Measurements from ENCODE around the gene BPIFB3.
"Not testable (repeated sequence)": the region's sequence is repeated elsewhere in the genome, so short reads cannot be mapped to it uniquely, and the experiment has no call there.

The BPIFB3 gene

GRCh38 chr20:33091693-33092092, 38.0 kb downstream of the BPIFB3 start:
- Histone ChIP-seq H3K27me3 (ENCODE audit: control insufficient read depth, insufficient read depth, low read length) (no peaks in the 10 kb centered on the region), H3K9me3 (ENCODE audit: control insufficient read depth, insufficient read depth, low read length) (no peaks in the 10 kb centered on the region), H3K36me3 (ENCODE audit: control insufficient read depth, insufficient read depth, low read length) (no peaks in the 10 kb centered on the region), H3K9ac (ENCODE audit: low read depth, low read length) (no peak overlapping the region), H3K4me3 (ENCODE audit: low read depth, low read length) (no peak overlapping the region), H3K4me1 (ENCODE audit: control insufficient read depth, insufficient read depth, low read length) (no peaks in the 10 kb centered on the region)

GRCh38 chr20:33092361-33092760, 38.7 kb downstream of the BPIFB3 start:
- Histone ChIP-seq H3K36me3 (ENCODE audit: control insufficient read depth, insufficient read depth, low read length) (no peaks in the 10 kb centered on the region), H3K27me3 (ENCODE audit: control insufficient read depth, insufficient read depth, low read length) (no peaks in the 10 kb centered on the region), H3K4me1 (ENCODE audit: control insufficient read depth, insufficient read depth, low read length) (no peaks in the 10 kb centered on the region), H3K4me3 (ENCODE audit: low read depth, low read length) (no peak overlapping the region), H3K9me3 (ENCODE audit: control insufficient read depth, insufficient read depth, low read length) (no peaks in the 10 kb centered on the region), H3K9ac (ENCODE audit: low read depth, low read length) (no peak overlapping the region)

GRCh38 chr20:33093074-33093473, 39.4 kb downstream of the BPIFB3 start:
- H3K27me3 ChIP-seq (ENCODE audit: control insufficient read depth, insufficient read depth, low read length): no peaks in the 10 kb centered on the region
- no peak overlapping the region for H3K9ac ChIP-seq (ENCODE audit: low read depth, low read length)
- no peaks in the 10 kb centered on the region for H3K9me3 ChIP-seq (ENCODE audit: control insufficient read depth, insufficient read depth, low read length)
- no peak overlapping the region for H3K4me3 ChIP-seq (ENCODE audit: low read depth, low read length)
- H3K36me3 ChIP-seq (ENCODE audit: control insufficient read depth, insufficient read depth, low read length): no peaks in the 10 kb centered on the region
- H3K4me1 ChIP-seq (ENCODE audit: control insufficient read depth, insufficient read depth, low read length): no peaks in the 10 kb centered on the region

- Histone ChIP-seq H3K9me3 (ENCODE audit: control insufficient read depth, insufficient read depth, low read length) (no peaks in the 10 kb centered on the region), H3K27me3 (ENCODE audit: control insufficient read depth, insufficient read depth, low read length) (no peaks in the 10 kb centered on the region), H3K4me1 (ENCODE audit: control insufficient read depth, insufficient read depth, low read length) (no peaks in the 10 kb centered on the region), H3K9ac (ENCODE audit: low read depth, low read length) (no peak overlapping the region), H3K36me3 (ENCODE audit: control insufficient read depth, insufficient read depth, low read length) (no peaks in the 10 kb centered on the region), H3K4me3 (ENCODE audit: low read depth, low read length) (no peak overlapping the region)
These were observed 39.9 kb downstream of the BPIFB3 start for GRCh38 chr20:33093582-33093981.

GRCh38 chr20:33095249-33095648, 41.5 kb downstream of the BPIFB3 start:
- Histone ChIP-seq H3K36me3 (ENCODE audit: control insufficient read depth, insufficient read depth, low read length) (no peaks in the 10 kb centered on the region), H3K9ac (ENCODE audit: low read depth, low read length) (no peak overlapping the region), H3K27me3 (ENCODE audit: control insufficient read depth, insufficient read depth, low read length) (no peaks in the 10 kb centered on the region), H3K4me3 (ENCODE audit: low read depth, low read length) (no peak overlapping the region), H3K4me1 (ENCODE audit: control insufficient read depth, insufficient read depth, low read length) (no peaks in the 10 kb centered on the region), H3K9me3 (ENCODE audit: control insufficient read depth, insufficient read depth, low read length) (no peaks in the 10 kb centered on the region)

- not testable (repeated sequence) for H3K27me3 ChIP-seq (ENCODE audit: control insufficient read depth, insufficient read depth, low read length); H3K9ac ChIP-seq (ENCODE audit: low read depth, low read length); H3K4me3 ChIP-seq (ENCODE audit: low read depth, low read length); H3K9me3 ChIP-seq (ENCODE audit: control insufficient read depth, insufficient read depth, low read length); H3K4me1 ChIP-seq (ENCODE audit: control insufficient read depth, insufficient read depth, low read length); H3K36me3 ChIP-seq (ENCODE audit: control insufficient read depth, insufficient read depth, low read length)
These were observed 42.3 kb downstream of the BPIFB3 start for GRCh38 chr20:33095902-33096584.

GRCh38 chr20:33097001-33097400, 43.3 kb downstream of the BPIFB3 start:
- H3K36me3 ChIP-seq (ENCODE audit: control insufficient read depth, insufficient read depth, low read length): no peaks in the 10 kb centered on the region
- no peaks in the 10 kb centered on the region for H3K9me3 ChIP-seq (ENCODE audit: control insufficient read depth, insufficient read depth, low read length)
- H3K9ac ChIP-seq (ENCODE audit: low read depth, low read length): no peak overlapping the region
- no peak overlapping the region for H3K4me3 ChIP-seq (ENCODE audit: low read depth, low read length)
- H3K4me1 ChIP-seq (ENCODE audit: control insufficient read depth, insufficient read depth, low read length): no peaks in the 10 kb centered on the region
- H3K27me3 ChIP-seq (ENCODE audit: control insufficient read depth, insufficient read depth, low read length): no peaks in the 10 kb centered on the region

- Histone ChIP-seq H3K9me3 (ENCODE audit: control insufficient read depth, insufficient read depth, low read length) (no peaks in the 10 kb centered on the region), H3K36me3 (ENCODE audit: control insufficient read depth, insufficient read depth, low read length) (no peaks in the 10 kb centered on the region), H3K27me3 (ENCODE audit: control insufficient read depth, insufficient read depth, low read length) (no peaks in the 10 kb centered on the region), H3K9ac (ENCODE audit: low read depth, low read length) (no peak overlapping the region), H3K4me1 (ENCODE audit: control insufficient read depth, insufficient read depth, low read length) (peaks cover 7% of the 10 kb centered on the region), H3K4me3 (ENCODE audit: low read depth, low read length) (no peak overlapping the region)
These were observed 46.3 kb downstream of the BPIFB3 start for GRCh38 chr20:33099843-33100538.

- no peaks in the 10 kb centered on the region for H3K36me3 ChIP-seq (ENCODE audit: control insufficient read depth, insufficient read depth, low read length)
- H3K9ac ChIP-seq (ENCODE audit: low read depth, low read length): no peak overlapping the region
- peaks cover 7% of the 10 kb centered on the region for H3K4me1 ChIP-seq (ENCODE audit: control insufficient read depth, insufficient read depth, low read length)
- H3K27me3 ChIP-seq (ENCODE audit: control insufficient read depth, insufficient read depth, low read length): no peaks in the 10 kb centered on the region
- no peak overlapping the region for H3K4me3 ChIP-seq (ENCODE audit: low read depth, low read length)
- H3K9me3 ChIP-seq (ENCODE audit: control insufficient read depth, insufficient read depth, low read length): no peaks in the 10 kb centered on the region
These were observed 49.9 kb downstream of the BPIFB3 start for GRCh38 chr20:33103556-33103955.

GRCh38 chr20:33104336-33104735, 50.6 kb downstream of the BPIFB3 start:
- Histone ChIP-seq H3K4me3 (ENCODE audit: low read depth, low read length) (no peak overlapping the region), H3K4me1 (ENCODE audit: control insufficient read depth, insufficient read depth, low read length) (peaks cover 7% of the 10 kb centered on the region), H3K9me3 (ENCODE audit: control insufficient read depth, insufficient read depth, low read length) (no peaks in the 10 kb centered on the region), H3K27me3 (ENCODE audit: control insufficient read depth, insufficient read depth, low read length) (no peaks in the 10 kb centered on the region), H3K9ac (ENCODE audit: low read depth, low read length) (no peak overlapping the region), H3K36me3 (ENCODE audit: control insufficient read depth, insufficient read depth, low read length) (no peaks in the 10 kb centered on the region)

GRCh38 chr20:33105316-33105924, 51.7 kb downstream of the BPIFB3 start:
- H3K4me1 ChIP-seq (ENCODE audit: control insufficient read depth, insufficient read depth, low read length): peaks cover 7% of the 10 kb centered on the region
- H3K4me3 ChIP-seq (ENCODE audit: low read depth, low read length): no peak overlapping the region
- H3K36me3 ChIP-seq (ENCODE audit: control insufficient read depth, insufficient read depth, low read length): no peaks in the 10 kb centered on the region

GRCh38 chr20:33106058-33106620, 52.4 kb downstream of the BPIFB3 start:
- H3K27me3 ChIP-seq (ENCODE audit: control insufficient read depth, insufficient read depth, low read length); H3K4me3 ChIP-seq (ENCODE audit: low read depth, low read length); H3K9me3 ChIP-seq (ENCODE audit: control insufficient read depth, insufficient read depth, low read length); H3K4me1 ChIP-seq (ENCODE audit: control insufficient read depth, insufficient read depth, low read length); H3K36me3 ChIP-seq (ENCODE audit: control insufficient read depth, insufficient read depth, low read length); H3K9ac ChIP-seq (ENCODE audit: low read depth, low read length): not testable (repeated sequence)

More at GRCh38 chr20:33105316-33105924, 51.7 kb downstream of the BPIFB3 start:
- Histone ChIP-seq H3K27me3 (ENCODE audit: control insufficient read depth, insufficient read depth, low read length) (no peaks in the 10 kb centered on the region), H3K9ac (ENCODE audit: low read depth, low read length) (no peak overlapping the region), H3K9me3 (ENCODE audit: control insufficient read depth, insufficient read depth, low read length) (no peaks in the 10 kb centered on the region)

Measured in iPS-15b (cell line).